NCI-H345 treated with DMSO at 0.1 percent for 48 hours (cell line): ENCODE data around the gene RAB3C.

ENCODE experiments used
- DNase-seq: peaks from one replicate; lab custom pipeline; 2025; ENCODE audit not compliant: unreplicated experiment; lab: John Stamatoyannopoulos, UW

Gene RAB3C

DNA sequence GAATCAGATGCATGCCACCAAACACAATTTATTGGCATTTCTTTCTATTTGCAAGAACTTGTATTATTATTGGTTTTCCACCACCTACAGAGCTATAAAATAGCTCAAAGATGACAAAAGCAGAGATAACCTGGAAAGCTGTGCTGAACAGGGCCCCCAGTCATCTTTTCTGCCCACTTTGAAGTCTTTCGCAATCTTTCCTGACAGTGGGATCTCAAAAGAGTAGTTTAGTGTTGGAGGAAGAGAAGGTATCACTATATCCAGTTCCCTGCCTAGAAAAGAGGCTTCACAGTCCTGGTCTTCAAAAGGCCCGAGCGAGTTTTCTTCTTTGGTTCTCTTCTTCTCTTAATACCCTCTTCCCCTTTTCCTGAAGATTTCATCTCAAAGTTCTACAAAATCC, 231.0 kb downstream of the RAB3C start:
- no peak for DNase-seq

- DNase-seq: no peak
Observed at GRCh38 chr5:58816181-58816731, 233.4 kb downstream of the RAB3C start.

- DNase-seq: no peak
Observed at GRCh38 chr5:58818465-58818864, 235.6 kb downstream of the RAB3C start.

DNA sequence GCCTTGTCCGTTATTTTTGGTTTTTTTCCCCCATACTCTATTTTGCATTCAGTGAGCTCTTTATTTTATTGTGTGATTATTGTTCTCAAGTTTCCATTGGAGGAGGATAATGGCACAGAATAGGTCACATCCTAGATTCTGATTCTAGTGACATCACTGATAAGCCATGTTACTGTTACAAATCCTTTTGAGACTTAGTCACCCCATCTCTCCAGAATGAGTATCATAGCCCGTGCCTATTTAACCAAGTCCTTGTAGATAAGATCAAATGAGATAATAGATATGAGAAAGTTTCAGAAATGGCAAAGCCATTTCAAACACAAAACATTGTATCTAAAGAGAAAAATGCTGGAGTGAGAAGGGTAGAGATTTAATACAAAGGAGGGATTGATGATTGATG, 242.6 kb downstream of the RAB3C start:
- DNase-seq: no peak

GRCh38 chr5:58825899-58826298, 243.0 kb downstream of the RAB3C start:
- no peak for DNase-seq

DNA sequence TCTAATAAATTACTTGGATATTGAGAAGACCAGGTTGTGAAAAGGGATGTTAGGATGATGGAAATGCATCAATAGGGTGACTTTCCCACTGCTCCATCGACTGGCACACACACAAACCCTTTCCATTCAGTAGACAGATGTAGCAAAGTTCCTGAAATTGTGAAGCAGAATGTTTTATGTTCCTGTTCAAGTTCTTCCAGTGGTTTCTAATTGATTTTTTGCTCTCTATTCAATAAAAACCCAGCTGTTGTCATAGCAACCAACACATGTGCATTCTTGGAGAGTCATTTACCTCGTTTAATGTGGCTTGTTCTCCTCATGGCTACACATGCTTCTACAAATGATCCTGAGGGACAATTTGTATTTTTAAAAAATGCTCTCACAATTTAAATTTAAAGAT, 244.6 kb downstream of the RAB3C start:
- no peak for DNase-seq

DNA sequence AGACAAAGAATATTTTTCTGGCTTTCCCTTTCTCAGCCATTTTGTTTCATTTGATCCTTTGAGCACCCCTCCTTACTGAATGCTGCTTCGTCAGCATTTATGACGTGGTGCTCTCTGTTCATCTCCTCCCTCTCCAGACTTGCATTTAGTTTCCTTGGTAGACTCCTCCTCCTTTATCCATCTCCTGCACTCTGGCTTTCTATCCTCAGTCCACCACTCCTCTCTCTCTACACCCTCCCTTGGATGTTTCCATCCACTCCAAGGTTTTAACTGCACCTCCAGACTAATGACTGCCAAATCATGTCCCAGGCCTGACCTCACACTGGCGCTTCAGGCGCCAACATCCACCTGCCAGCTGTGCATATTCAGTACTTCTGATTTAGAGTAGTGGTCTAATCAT, 245.4 kb downstream of the RAB3C start:
- DNase-seq: no peak

DNA sequence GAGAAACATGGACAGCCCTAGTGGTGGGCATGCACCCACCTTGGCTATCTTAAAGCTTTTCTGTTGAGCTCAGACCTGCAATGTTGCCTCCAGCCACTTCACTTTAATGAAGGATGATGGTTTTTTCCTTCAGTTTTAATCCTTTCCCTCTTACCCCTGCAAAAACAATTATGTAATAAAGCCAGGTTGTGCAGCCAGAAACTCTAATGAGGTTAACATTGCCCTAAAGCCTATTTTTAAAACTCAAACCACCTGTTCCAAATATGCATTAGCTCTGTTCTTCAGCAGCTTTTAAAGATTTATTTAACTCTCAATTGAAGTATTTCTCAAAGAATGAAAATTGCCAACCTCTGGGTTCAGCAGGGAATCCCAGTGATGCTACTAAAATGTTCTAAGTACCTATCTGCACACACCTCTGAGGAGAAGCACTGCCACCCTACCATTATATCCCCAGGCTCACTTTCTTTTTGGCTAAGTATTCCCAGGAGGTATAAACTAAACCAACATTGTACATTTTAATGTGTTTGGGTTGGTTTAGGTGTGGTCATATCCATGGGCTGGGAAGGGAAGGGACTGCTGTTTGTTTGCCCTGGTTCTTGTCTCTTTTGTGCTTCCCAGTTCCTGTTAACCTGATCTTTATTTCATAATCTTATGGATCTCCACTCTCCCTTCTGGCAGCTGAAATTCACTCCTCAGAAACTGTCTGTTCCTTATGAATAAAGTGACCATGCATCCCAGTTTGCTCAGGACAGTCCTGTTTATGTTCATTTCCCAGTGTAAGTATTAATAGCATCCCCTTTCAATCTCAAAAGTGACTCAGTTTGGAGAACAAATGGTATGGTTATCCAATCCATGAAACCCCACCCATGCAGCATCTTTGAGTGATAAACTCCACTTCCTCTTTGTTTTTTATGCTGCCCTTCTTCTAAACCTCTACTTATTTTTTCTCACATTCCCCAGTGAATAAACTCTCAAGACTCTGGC, 251.7 kb downstream of the RAB3C start:
- no peak for DNase-seq

GRCh38 chr5:58836351-58836750, 253.5 kb downstream of the RAB3C start:
- DNase-seq: no peak

GRCh38 chr5:58838729-58839128, 255.9 kb downstream of the RAB3C start:
- DNase-seq: no peak

GRCh38 chr5:58842852-58843251, 260.0 kb downstream of the RAB3C start:
- no peak for DNase-seq

- DNase-seq: no peak
Observed at GRCh38 chr5:58844395-58844794, 261.5 kb downstream of the RAB3C start.

- DNase-seq: no peak
Observed at GRCh38 chr5:58847041-58847440, 264.2 kb downstream of the RAB3C start.

- no peak for DNase-seq
Observed at GRCh38 chr5:58849223-58849622, 266.3 kb downstream of the RAB3C start.

GRCh38 chr5:58849921-58850667, 267.2 kb downstream of the RAB3C start:
- DNase-seq: no peak

DNA sequence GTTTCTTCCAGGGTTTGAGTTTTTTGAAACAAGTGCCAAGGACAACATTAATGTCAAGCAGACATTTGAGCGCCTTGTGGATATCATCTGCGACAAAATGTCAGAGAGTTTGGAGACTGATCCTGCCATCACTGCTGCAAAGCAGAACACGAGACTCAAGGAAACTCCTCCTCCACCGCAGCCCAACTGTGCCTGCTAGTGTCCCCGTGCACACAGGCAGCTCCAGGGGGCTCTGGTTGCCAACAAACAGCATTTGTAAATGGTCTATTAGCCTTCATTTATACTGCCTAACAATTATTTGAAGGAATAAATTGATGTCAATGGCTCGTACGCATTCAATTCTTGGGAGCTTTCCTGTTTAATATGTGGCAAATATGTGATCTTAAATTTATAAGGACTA, 268.3 kb downstream of the RAB3C start:
- DNase-seq: no peak

DNA sequence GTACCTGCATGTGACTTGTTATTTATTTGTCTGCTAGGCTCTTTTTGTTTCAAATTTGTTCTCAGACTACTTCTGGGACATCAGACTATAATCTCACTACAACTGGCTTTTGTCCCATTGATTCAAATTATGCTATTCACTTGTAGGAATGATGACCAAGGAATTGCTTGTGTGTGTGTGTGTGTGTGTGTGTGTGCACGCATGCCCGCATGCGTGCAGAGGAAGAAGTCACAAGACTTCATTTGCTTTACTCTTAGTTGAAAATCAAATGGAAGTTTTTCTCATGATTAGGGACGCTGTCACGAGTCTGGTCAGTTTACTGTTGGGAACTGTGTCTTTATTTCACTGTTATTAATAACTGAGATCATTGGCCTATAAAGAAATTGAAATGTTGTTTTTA, 268.7 kb downstream of the RAB3C start:
- DNase-seq: no peak

- DNase-seq: no peak
Observed at GRCh38 chr5:58852566-58852965, 269.7 kb downstream of the RAB3C start.

GRCh38 chr5:58854441-58854840, 271.6 kb downstream of the RAB3C start:
- no peak for DNase-seq

DNA sequence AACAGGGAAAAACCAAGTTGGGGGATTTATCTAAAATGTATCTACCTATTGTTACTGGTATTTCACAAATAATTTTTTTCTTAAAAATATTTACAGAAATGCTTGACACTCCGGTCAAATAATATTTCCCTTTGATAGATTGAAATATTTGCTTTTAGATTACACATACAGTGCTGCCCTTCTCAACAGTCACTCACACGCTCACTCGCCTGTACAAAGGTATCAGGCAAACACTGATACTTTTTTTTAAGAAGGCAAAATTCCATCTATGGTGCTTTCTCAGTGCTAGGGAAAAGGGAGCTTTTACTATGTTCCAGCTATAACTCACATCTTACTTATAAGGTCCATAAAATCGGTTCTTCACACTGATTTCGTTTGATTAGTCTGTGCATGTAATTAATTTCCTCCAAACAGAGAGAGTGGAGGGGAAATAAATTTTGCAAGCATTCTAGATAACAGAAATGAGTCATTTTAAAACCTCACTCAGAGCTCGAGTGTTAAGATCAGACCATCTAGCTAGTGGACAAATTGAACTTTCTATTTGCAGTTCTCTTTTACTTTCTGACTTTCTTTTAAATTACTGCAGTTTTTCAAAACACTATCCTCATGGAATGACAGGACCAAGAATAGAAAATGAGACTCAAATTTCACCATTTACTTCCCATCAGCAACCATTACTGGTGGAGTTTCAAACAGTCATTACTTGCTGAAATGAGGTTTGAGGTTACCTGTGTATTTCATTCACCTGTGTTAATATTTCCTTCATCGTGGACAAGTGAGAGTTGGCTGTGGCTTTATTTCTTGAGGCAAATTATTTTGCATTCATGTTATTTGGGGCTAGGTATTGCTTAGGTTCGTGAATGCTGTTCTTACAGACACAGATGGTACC, 273.2 kb downstream of the RAB3C start:
- no peak for DNase-seq

DNA sequence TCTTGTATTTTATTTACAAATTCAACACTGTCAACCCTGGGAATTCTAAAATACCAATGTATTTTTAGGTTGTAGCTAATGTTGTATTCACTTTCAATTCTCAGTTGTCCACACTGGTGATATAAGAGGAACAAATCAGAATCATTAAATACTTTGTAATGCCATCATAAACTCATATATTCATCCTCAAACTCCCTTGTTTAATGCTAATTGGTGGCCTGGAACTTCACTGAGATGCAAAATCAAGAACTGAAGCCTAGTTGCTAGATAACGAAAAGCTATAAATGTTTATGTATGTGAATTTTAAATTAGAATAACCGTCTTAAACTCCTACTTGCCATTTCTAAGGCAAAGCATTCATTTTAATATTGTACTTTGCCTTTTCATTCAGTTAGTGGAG, 274.7 kb downstream of the RAB3C start:
- DNase-seq: no peak
